ENCODE data around the gene ECSCR.
"Not testable (repeated sequence)": the region's sequence is repeated elsewhere in the genome, so short reads cannot be mapped to it uniquely, and the experiment has no call there.

ECSCR gene

GRCh38 chr5:139415869-139416268, 46.7 kb downstream of the ECSCR start:
- no peak overlapping the region for H3K9ac ChIP-seq (ENCODE audit: low read depth, low read length)
- H3K9me3 ChIP-seq (ENCODE audit: insufficient read depth, low read depth, low read length): no peaks in the 10 kb centered on the region
- peaks cover 55% of the 10 kb centered on the region for H3K36me3 ChIP-seq (ENCODE audit: insufficient read depth, low read depth, low read length)
- no peak overlapping the region for H3K27ac ChIP-seq (ENCODE audit: low read length)
- H3K27me3 ChIP-seq (ENCODE audit: insufficient read depth, low read length): no peaks in the 10 kb centered on the region
- H3K4me3 ChIP-seq (ENCODE audit: low read length): no peak overlapping the region
- H3K4me1 ChIP-seq (ENCODE audit: insufficient read depth, low read length): peaks cover 8% of the 10 kb centered on the region; the same call in 1 of the 2 replicates

DNA sequence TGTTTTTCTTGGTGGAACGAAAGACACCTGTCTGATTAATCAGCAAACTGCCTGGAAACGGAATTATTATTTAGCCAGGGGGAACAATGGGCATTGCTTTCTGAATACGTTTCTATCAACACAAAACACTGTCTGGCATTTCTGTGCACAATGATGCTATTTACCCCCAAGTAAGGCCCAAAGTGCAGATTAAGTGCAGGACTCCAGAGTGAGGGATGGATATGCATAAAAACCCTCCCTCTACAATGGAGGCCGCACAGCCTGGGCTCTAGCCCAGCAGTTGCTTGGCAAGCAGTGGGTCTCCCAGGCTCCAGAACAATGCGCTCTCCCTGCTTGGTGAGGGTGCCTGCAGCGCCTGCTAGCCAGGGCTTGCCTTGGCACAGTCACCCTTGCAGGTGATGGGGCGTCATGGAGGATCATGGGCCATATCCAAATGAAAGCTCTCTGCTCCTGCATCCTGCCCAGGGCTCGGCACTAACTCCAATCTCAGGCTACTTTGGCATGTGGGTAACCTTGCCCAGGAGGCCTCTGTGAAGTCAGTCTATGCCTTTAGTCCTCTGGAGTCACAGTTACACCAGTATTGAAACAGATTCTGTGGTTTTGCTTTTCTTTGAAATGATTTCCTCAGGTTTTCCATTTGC, 47.2 kb downstream of the ECSCR start:
- Histone ChIP-seq H3K9ac (ENCODE audit: low read depth, low read length) (no peak overlapping the region), H3K27ac (ENCODE audit: low read length) (no peak overlapping the region), H3K4me3 (ENCODE audit: low read length) (no peak overlapping the region), H3K4me1 (ENCODE audit: insufficient read depth, low read length) (peaks cover 8% of the 10 kb centered on the region; the same call in 1 of the 2 replicates), H3K27me3 (ENCODE audit: insufficient read depth, low read length) (no peaks in the 10 kb centered on the region), H3K36me3 (ENCODE audit: insufficient read depth, low read depth, low read length) (peaks cover 50% of the 10 kb centered on the region), H3K9me3 (ENCODE audit: insufficient read depth, low read depth, low read length) (no peaks in the 10 kb centered on the region)

DNA sequence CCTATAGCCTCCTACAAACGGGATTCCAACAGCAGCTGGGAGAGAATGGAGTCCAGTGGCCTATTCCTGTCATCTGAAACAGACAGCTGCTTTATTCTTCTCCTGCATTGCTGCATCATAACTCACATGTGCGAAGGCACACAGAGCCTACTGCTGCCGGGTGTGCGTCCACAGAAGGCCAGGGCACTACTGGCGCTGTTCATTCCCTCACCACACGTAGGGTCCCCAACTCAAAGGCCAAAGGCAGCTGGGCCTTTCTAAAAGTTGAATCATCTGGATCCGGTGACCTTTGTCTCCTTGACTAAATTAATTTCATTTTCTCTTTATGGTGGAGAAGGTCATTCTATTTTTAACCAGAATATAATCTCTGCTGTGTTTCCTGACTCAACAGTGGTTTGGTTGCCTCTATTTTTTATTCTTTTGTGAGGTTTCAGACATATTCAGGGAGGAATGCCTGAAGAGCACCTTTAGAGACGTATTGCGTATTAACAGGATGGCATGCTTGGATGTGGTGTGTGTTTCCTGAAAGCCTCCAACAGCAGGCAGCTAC, 47.9 kb downstream of the ECSCR start:
- peaks cover 45% of the 10 kb centered on the region for H3K36me3 ChIP-seq (ENCODE audit: insufficient read depth, low read depth, low read length)
- no peaks in the 10 kb centered on the region for H3K9me3 ChIP-seq (ENCODE audit: insufficient read depth, low read depth, low read length)
- no peaks in the 10 kb centered on the region for H3K27me3 ChIP-seq (ENCODE audit: insufficient read depth, low read length)
- no peak overlapping the region for H3K27ac ChIP-seq (ENCODE audit: low read length)
- no peak overlapping the region for H3K4me3 ChIP-seq (ENCODE audit: low read length)
- peaks cover 5% of the 10 kb centered on the region; the same call in 1 of the 2 replicates for H3K4me1 ChIP-seq (ENCODE audit: insufficient read depth, low read length)
- H3K9ac ChIP-seq (ENCODE audit: low read depth, low read length): no peak overlapping the region

DNA sequence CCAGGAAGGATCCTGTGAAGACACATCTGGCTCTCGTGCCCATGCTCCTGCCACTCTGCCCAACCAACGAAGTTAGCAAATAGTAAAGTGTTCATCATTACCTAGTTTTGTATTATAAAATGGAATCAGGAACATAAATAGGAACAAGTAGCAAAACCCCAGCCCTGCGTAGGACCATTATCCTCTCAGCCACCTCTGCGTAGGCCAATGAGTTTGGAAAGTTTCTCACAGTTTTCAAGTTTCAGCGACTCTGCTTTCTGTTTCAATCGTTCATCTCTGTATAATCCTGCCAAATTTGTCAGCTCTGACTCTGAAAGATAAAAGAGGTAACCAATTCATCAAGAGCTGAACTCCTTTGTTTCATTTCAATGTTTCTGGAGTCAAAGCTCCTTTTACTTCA, 48.6 kb downstream of the ECSCR start:
- Histone ChIP-seq H3K27me3 (ENCODE audit: insufficient read depth, low read length) (no peaks in the 10 kb centered on the region), H3K27ac (ENCODE audit: low read length) (no peak overlapping the region), H3K4me3 (ENCODE audit: low read length) (no peak overlapping the region), H3K9me3 (ENCODE audit: insufficient read depth, low read depth, low read length) (no peaks in the 10 kb centered on the region), H3K36me3 (ENCODE audit: insufficient read depth, low read depth, low read length) (peaks cover 39% of the 10 kb centered on the region), H3K9ac (ENCODE audit: low read depth, low read length) (no peak overlapping the region), H3K4me1 (ENCODE audit: insufficient read depth, low read length) (no peaks in the 10 kb centered on the region; the same call in 1 of the 2 replicates)

DNA sequence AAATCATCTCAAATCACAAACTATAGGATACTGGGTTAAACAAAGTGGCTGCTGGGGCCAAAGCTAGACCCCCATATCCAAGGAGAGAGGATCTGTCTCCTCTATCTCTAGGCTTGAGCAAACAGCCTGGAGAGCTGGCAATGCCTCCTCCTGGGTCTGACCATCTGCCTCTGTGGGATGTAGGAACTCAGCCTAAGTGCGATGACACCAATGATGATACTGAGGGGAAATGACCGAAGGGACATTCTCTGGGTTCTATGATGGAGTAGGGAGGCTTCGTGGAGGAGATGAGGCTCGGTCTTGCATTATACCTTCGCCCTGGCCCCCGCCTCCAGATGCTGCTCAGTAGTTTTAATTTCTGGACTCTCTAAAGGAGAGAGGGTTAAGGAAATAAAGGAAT, 49.4 kb downstream of the ECSCR start:
- Histone ChIP-seq H3K9ac (ENCODE audit: low read depth, low read length) (no peak overlapping the region), H3K27ac (ENCODE audit: low read length) (no peak overlapping the region), H3K4me3 (ENCODE audit: low read length) (no peak overlapping the region), H3K9me3 (ENCODE audit: insufficient read depth, low read depth, low read length) (no peaks in the 10 kb centered on the region), H3K4me1 (ENCODE audit: insufficient read depth, low read length) (no peaks in the 10 kb centered on the region), H3K27me3 (ENCODE audit: insufficient read depth, low read length) (no peaks in the 10 kb centered on the region), H3K36me3 (ENCODE audit: insufficient read depth, low read depth, low read length) (peaks cover 31% of the 10 kb centered on the region)

- Histone ChIP-seq H3K36me3 (ENCODE audit: insufficient read depth, low read depth, low read length) (peaks cover 31% of the 10 kb centered on the region), H3K27me3 (ENCODE audit: insufficient read depth, low read length) (no peaks in the 10 kb centered on the region), H3K4me3 (ENCODE audit: low read length) (no peak overlapping the region), H3K27ac (ENCODE audit: low read length) (no peak overlapping the region), H3K9ac (ENCODE audit: low read depth, low read length) (no peak overlapping the region), H3K4me1 (ENCODE audit: insufficient read depth, low read length) (no peaks in the 10 kb centered on the region), H3K9me3 (ENCODE audit: insufficient read depth, low read depth, low read length) (no peaks in the 10 kb centered on the region)
These were observed 51.3 kb downstream of the ECSCR start for GRCh38 chr5:139410993-139411828.

GRCh38 chr5:139410121-139410992, 52.2 kb downstream of the ECSCR start:
- Histone ChIP-seq H3K9me3 (ENCODE audit: insufficient read depth, low read depth, low read length) (no peaks in the 10 kb centered on the region), H3K27ac (ENCODE audit: low read length) (no peak overlapping the region), H3K36me3 (ENCODE audit: insufficient read depth, low read depth, low read length) (peaks cover 26% of the 10 kb centered on the region), H3K27me3 (ENCODE audit: insufficient read depth, low read length) (no peaks in the 10 kb centered on the region), H3K9ac (ENCODE audit: low read depth, low read length) (no peak overlapping the region), H3K4me3 (ENCODE audit: low read length) (no peak overlapping the region), H3K4me1 (ENCODE audit: insufficient read depth, low read length) (no peaks in the 10 kb centered on the region)

DNA sequence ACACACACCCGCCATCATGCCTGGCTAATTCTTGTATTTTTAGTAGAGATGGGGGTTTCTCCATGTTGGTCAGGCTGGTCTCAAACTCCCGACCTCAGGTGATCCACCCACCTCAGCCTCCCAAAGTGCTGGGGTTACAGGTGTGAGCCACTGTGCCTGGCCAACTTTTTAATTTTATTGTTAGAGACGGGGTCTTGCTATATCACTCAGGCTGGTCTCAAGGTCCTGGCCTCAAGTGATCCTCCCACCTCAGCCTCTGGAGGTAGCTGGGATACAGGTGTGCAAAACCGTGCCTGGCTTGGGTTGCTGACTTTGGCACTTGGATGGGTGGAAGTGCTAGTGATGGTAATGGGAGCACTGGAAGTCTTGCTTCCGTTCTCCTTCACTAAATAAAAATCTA, 53.4 kb downstream of the ECSCR start:
- H3K4me3 ChIP-seq (ENCODE audit: low read length); H3K27me3 ChIP-seq (ENCODE audit: insufficient read depth, low read length); H3K4me1 ChIP-seq (ENCODE audit: insufficient read depth, low read length); H3K9ac ChIP-seq (ENCODE audit: low read depth, low read length); H3K27ac ChIP-seq (ENCODE audit: low read length); H3K9me3 ChIP-seq (ENCODE audit: insufficient read depth, low read depth, low read length): not testable (repeated sequence)
- peaks cover 16% of the 10 kb centered on the region for H3K36me3 ChIP-seq (ENCODE audit: insufficient read depth, low read depth, low read length)

DNA sequence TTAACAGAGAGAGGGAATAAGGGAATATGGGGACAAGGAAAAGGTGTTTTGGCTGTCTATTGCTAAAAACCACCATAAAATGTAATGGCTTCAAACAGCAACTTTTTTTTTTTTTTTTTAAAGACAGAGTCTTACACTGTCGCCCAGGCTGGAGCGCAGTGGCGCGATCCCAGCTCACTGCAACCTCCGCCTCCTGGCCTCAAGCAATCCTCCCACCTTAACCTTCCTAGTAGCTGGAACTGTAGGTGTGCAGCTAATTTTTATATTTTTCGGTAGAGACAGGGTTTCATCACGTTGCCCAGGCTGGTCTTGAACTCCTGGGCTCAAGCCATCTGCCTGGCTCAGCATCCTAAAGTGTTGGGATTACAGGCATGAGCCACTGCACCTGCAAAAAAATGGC, 54.4 kb downstream of the ECSCR start:
- Histone ChIP-seq H3K4me3 (ENCODE audit: low read length) (no peak overlapping the region), H3K27ac (ENCODE audit: low read length) (no peak overlapping the region), H3K9ac (ENCODE audit: low read depth, low read length) (no peak overlapping the region), H3K4me1 (ENCODE audit: insufficient read depth, low read length) (peaks cover 10% of the 10 kb centered on the region; the same call in 1 of the 2 replicates), H3K36me3 (ENCODE audit: insufficient read depth, low read depth, low read length) (peaks cover 6% of the 10 kb centered on the region; the same call in 1 of the 2 replicates), H3K27me3 (ENCODE audit: insufficient read depth, low read length) (no peaks in the 10 kb centered on the region), H3K9me3 (ENCODE audit: insufficient read depth, low read depth, low read length) (no peaks in the 10 kb centered on the region)

GRCh38 chr5:139407517-139407916, 55.0 kb downstream of the ECSCR start:
- Histone ChIP-seq H3K36me3 (ENCODE audit: insufficient read depth, low read depth, low read length) (no peaks in the 10 kb centered on the region), H3K4me1 (ENCODE audit: insufficient read depth, low read length) (peaks cover 14% of the 10 kb centered on the region; the same call in 1 of the 2 replicates), H3K27me3 (ENCODE audit: insufficient read depth, low read length) (no peaks in the 10 kb centered on the region), H3K27ac (ENCODE audit: low read length) (no peak overlapping the region), H3K4me3 (ENCODE audit: low read length) (no peak overlapping the region), H3K9me3 (ENCODE audit: insufficient read depth, low read depth, low read length) (no peaks in the 10 kb centered on the region), H3K9ac (ENCODE audit: low read depth, low read length) (no peak overlapping the region)

DNA sequence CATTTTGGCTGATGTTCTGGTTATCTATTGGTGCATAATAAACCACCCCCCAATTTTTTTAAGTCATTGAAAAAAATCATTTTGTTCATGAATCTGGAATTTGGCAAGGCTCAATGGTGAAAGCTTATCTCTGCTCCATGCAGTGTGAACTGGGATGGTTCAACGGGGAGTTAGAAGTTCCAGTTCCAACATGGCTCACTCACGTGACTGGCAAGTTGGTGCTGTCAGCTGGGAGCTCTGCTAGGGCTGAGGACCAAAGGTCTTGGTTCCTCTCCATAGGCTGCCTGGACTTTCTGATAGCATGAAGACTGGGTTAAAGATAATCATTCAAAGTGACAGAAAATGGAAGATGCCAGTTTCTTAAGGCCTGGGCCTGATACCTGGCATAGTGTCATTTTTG, 55.6 kb downstream of the ECSCR start:
- no peak overlapping the region for H3K4me3 ChIP-seq (ENCODE audit: low read length)
- no peak overlapping the region for H3K27ac ChIP-seq (ENCODE audit: low read length)
- H3K36me3 ChIP-seq (ENCODE audit: insufficient read depth, low read depth, low read length): no peaks in the 10 kb centered on the region
- H3K27me3 ChIP-seq (ENCODE audit: insufficient read depth, low read length): no peaks in the 10 kb centered on the region
- no peak overlapping the region for H3K9ac ChIP-seq (ENCODE audit: low read depth, low read length)
- H3K4me1 ChIP-seq (ENCODE audit: insufficient read depth, low read length): peaks cover 14% of the 10 kb centered on the region; the same call in 1 of the 2 replicates
- no peaks in the 10 kb centered on the region for H3K9me3 ChIP-seq (ENCODE audit: insufficient read depth, low read depth, low read length)
